SK-N-SH (cell line): Measurements from ENCODE around the gene AGPAT3. TPM values are rescaled to one million over a fixed set of nuclear protein-coding genes. Genes with fewer than 3 reads are reported as not detected.

Experiments used
- CTCF ChIA-PET: fragments of 300-600, 350-600 bp; formaldehyde crosslinking; extraction: SDS; loops from one replicate; lab custom pipeline; 2021; lab: Yijun Ruan, JAX
- POLR2A ChIA-PET: fragments of 350-600 bp; sonication (Branson Sonifier 250); formaldehyde crosslinking; extraction: SDS; loops from one replicate; lab custom pipeline; 2020; ENCODE audit warnings: antibody characterized with exemption, inconsistent platforms; lab: Yijun Ruan, JAX
- DNase-seq: peaks from one replicate; pipeline ENCODE4 v3.0.0; 2012
- H2AFZ ChIP-seq: fragments of 200-600 bp; sonication (generic); 2 replicates; pipeline ENCODE4 v1.8.1; 2016; ENCODE audit warnings: antibody characterized with exemption, mild to moderate bottlenecking, low read depth
- H3F3A ChIP-seq: fragments of 200-600 bp; sonication (generic); replicated peaks from 2 replicates; pipeline ENCODE3; 2016; ENCODE audit warnings: antibody characterized with exemption, mild to moderate bottlenecking; ENCODE audit not compliant: insufficient read depth
- H3K27ac ChIP-seq, 2 experiments: fragments of 200-500 bp in 1 of 2; fragments of 200-600 bp in 1 of 2; sonication (Bioruptor generic) in 1 of 2; sonication (generic), shearing (Covaris generic) in 1 of 2; 2 replicates each; pipeline versions ENCODE4 v1.5.1 to v1.6.1; 2014 to 2016; ENCODE audit warnings: low read depth in 2 of 2, inconsistent platforms in 1 of 2, low read length in 1 of 2, mild to moderate bottlenecking in 1 of 2, mixed read lengths in 1 of 2
- H3K27me3 ChIP-seq: fragments of 200-600 bp; sonication (generic), shearing (Covaris generic); 2 replicates; pipeline ENCODE4 v1.6.1; 2016; ENCODE audit warnings: mixed run types; ENCODE audit not compliant: insufficient read depth
- H3K36me3 ChIP-seq, 2 experiments: fragments of 200-500 bp in 1 of 2; fragments of 200-600 bp in 1 of 2; sonication (Bioruptor generic) in 1 of 2; sonication (generic) in 1 of 2; replicated peaks in 1 of 2; 2 replicates each; pipeline versions ENCODE3 to v1.5.1; 2014 to 2016; ENCODE audit warnings: low read length in 1 of 2, mild to moderate bottlenecking in 1 of 2; ENCODE audit not compliant: insufficient read depth in 2 of 2, control insufficient read depth in 1 of 2
- H3K4me1 ChIP-seq, 2 experiments: fragments of 200-500 bp in 1 of 2; fragments of 200-600 bp in 1 of 2; sonication (Bioruptor generic) in 1 of 2; sonication (generic), shearing (Covaris generic) in 1 of 2; 2 replicates each; pipeline versions ENCODE4 v1.5.1 to v1.6.1; 2014 to 2016; ENCODE audit warnings: low read depth in 1 of 2, low read length in 1 of 2, mixed run types in 1 of 2; ENCODE audit not compliant: insufficient read depth in 2 of 2, control insufficient read depth in 1 of 2
- H3K4me2 ChIP-seq: fragments of 200-600 bp; sonication (generic), shearing (Covaris generic); 2 replicates; pipeline ENCODE4 v1.6.1; 2017; ENCODE audit warnings: mixed run types
- H3K4me3 ChIP-seq, 2 experiments: fragments of 200-500 bp in 1 of 2; fragments of 200-600 bp in 1 of 2; sonication (Bioruptor generic) in 1 of 2; sonication (generic), shearing (Covaris generic) in 1 of 2; 2 replicates each; pipeline versions ENCODE4 v1.5.1 to v1.8.1; 2014 to 2016; ENCODE audit warnings: low read depth in 2 of 2, inconsistent platforms in 1 of 2, low read length in 1 of 2, mild to moderate bottlenecking in 1 of 2, mixed read lengths in 1 of 2, moderate library complexity in 1 of 2
- H3K79me2 ChIP-seq: fragments of 200-600 bp; sonication (generic); 2 replicates; pipeline ENCODE4 v1.8.1; 2017; ENCODE audit warnings: mild to moderate bottlenecking; ENCODE audit not compliant: insufficient read depth
- H3K9ac ChIP-seq: fragments of 200-600 bp; sonication (generic); 2 replicates; pipeline ENCODE4 v1.6.1; 2017; ENCODE audit warnings: mixed run types
- H3K9me2 ChIP-seq: fragments of 200-600 bp; sonication (generic); 2 replicates; pipeline ENCODE4 v1.6.1; 2017; ENCODE audit warnings: mixed run types
- H3K9me3 ChIP-seq: fragments of 200-600 bp; sonication (generic); 2 replicates; pipeline ENCODE4 v1.6.1; 2017; ENCODE audit warnings: mixed run types, mild to moderate bottlenecking, moderate library complexity
- H4K20me1 ChIP-seq: fragments of 200-600 bp; sonication (generic); 2 replicates; pipeline ENCODE4 v1.6.1; 2017; ENCODE audit warnings: mild to moderate bottlenecking, mixed run types; ENCODE audit not compliant: insufficient read depth
- CTCF ChIP-seq: fragments of 200-600 bp; sonication (generic); IDR thresholded peaks from 2 replicates; pipeline ENCODE4 v1.6.1; 2017; ENCODE audit warnings: antibody characterized with exemption, mild to moderate bottlenecking, moderate library complexity
- FOSL2 ChIP-seq: IDR thresholded peaks from 2 replicates; pipeline ENCODE4 v1.4.0; 2012; ENCODE audit warnings: low read depth, mild to moderate bottlenecking, moderate library complexity, borderline replicate concordance
- NFIC ChIP-seq: IDR thresholded peaks from 2 replicates; pipeline ENCODE4 v1.4.0; 2012; ENCODE audit warnings: borderline replicate concordance
- NRF1 ChIP-seq: IDR thresholded peaks from 2 replicates; pipeline ENCODE4 v1.6.1; 2012; ENCODE audit warnings: low read depth, mild to moderate bottlenecking, low read length
- TEAD4 ChIP-seq: IDR thresholded peaks from 2 replicates; pipeline ENCODE4 v1.4.0; 2012; ENCODE audit warnings: mild to moderate bottlenecking, borderline replicate concordance; ENCODE audit not compliant: insufficient read depth
- WGBS: methylation state at CpG from one replicate; pipeline ENCODE4 v1.1.6; 2017; ENCODE audit warnings: low lambda C conversion rate; 5-methylcytosine and 5-hydroxymethylcytosine counted together
- polyA plus RNA-seq, 3 experiments: library from polyadenylated mRNA; depleted of rRNA; stranded (reverse); fragments of >200 nt; gene quantifications; 2 replicates each; pipeline ENCODE4 v1.2.3, GENCODE V29; 2012

AGPAT3 gene
- polyA plus RNA-seq, 1 of the 3 experiments (the other 2 are of a cell fraction): 35.3 TPM

DNA sequence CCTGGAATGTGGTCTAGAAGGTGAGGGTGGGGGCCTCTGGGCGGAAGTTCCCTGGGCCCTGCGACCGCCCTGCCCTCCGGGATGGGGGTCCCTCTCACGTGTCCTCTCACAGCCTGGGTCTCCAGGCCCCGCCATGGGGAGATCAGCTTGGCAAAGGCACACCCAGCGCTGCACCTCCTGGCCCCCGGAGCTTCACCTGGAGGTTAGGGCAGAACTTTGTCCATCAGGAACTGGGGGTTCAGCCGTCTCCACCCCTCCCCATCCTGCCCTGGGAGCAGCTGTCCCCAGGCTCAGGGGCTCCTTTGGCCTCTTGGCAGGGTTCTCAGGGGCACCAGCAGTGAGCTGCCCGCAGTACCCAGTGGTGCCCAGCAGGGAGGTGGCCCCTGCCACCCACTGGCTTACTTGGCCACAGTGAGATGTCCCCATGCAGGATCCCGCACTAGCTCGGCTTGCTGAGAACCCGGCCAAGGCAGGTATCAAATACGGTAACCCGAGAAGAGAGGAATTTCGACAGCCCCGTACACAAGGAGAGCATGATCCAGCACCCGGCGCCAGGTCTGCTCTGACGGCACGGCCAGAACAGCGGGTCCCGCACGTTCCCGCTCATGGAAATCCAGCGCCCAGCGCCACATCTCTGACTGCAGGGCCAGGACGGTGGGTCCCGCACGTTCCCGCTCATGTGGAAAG, 38.9 kb upstream of the AGPAT3 start:
- H2AFZ ChIP-seq: no peak overlapping the region
- POLR2A ChIA-PET: interaction anchor here (0.6 kb wide), 1 partner anchor 138 kb away, joined by 3 read pairs; no protein-coding TSS in a partner anchor
- no peaks in the 10 kb centered on the region for H3K36me3 ChIP-seq

GRCh38 chr21:43826623-43826974, 38.4 kb upstream of the AGPAT3 start:
- no peaks in the 10 kb centered on the region for H4K20me1 ChIP-seq
- H3K27ac ChIP-seq: peak overlapping the region in 1 of 2 experiments; percentile 58; a peak in 2 of 4 replicates
- TF ChIP-seq NRF1: no peak
- TF ChIP-seq, all 33 proteins: peak for 0
- Histone ChIP-seq H2AFZ (0 out of 2 replicates have a peak overlapping the region, but pooled peaks have one; percentile 56), H3K27me3 (no peaks in the 10 kb centered on the region; the same call in 1 of the 2 replicates), H3F3A (no peaks in the 10 kb centered on the region), H3K79me2 (no peaks in the 10 kb centered on the region), H3K9me2 (no peaks in the 10 kb centered on the region), H3K4me2 (no peak overlapping the region), H3K36me3 (no peaks in the 10 kb centered on the region), H3K4me3 (no peak overlapping the region), H3K4me1 (peaks cover 0 to 5% of the 10 kb centered on the region in 2 experiments; a peak in 2 of 4 replicates), H3K9me3 (no peaks in the 10 kb centered on the region), H3K9ac (peak overlapping the region; percentile 40; the same call in 1 of the 2 replicates)
- DNase-seq: peak; percentile 14
- 89% methylated on average over 6 of the region's 8 CpGs for WGBS
- CTCF ChIA-PET: interaction anchor here (0.9 to 1.7 kb wide), 5 partner anchors 9 to 16 kb away, joined by 3 to 6 read pairs (median 4); no protein-coding TSS in a partner anchor
- POLR2A ChIA-PET: no interaction called here

More for the DNA sequence above, 38.9 kb upstream of the AGPAT3 start:
- no peaks in the 10 kb centered on the region for H4K20me1 ChIP-seq
- H3K4me1 ChIP-seq: peaks cover 0 to 5% of the 10 kb centered on the region in 2 experiments; a peak in 2 of 4 replicates
- H3K79me2 ChIP-seq: no peaks in the 10 kb centered on the region
- H3K4me3 ChIP-seq: no peak overlapping the region
- H3K9ac ChIP-seq: no peak overlapping the region
- H3K9me3 ChIP-seq: no peaks in the 10 kb centered on the region
- no peak overlapping the region; a peak in 1 of 4 replicates for H3K27ac ChIP-seq
- H3K9me2 ChIP-seq: no peaks in the 10 kb centered on the region
- TF ChIP-seq NRF1 (no peak), CTCF (peak; percentile 34)
- no peak overlapping the region for H3K4me2 ChIP-seq
- H3K27me3 ChIP-seq: no peaks in the 10 kb centered on the region; the same call in 1 of the 2 replicates
- no peaks in the 10 kb centered on the region for H3F3A ChIP-seq
- DNase-seq: peak; percentile 49
- 90% methylated on average over 23 of the region's 31 CpGs for WGBS
- CTCF ChIA-PET: interaction anchor here (0.9 to 1.7 kb wide), 9 partner anchors 9 to 167 kb away, joined by 3 to 6 read pairs (median 4); no protein-coding TSS in a partner anchor

DNA sequence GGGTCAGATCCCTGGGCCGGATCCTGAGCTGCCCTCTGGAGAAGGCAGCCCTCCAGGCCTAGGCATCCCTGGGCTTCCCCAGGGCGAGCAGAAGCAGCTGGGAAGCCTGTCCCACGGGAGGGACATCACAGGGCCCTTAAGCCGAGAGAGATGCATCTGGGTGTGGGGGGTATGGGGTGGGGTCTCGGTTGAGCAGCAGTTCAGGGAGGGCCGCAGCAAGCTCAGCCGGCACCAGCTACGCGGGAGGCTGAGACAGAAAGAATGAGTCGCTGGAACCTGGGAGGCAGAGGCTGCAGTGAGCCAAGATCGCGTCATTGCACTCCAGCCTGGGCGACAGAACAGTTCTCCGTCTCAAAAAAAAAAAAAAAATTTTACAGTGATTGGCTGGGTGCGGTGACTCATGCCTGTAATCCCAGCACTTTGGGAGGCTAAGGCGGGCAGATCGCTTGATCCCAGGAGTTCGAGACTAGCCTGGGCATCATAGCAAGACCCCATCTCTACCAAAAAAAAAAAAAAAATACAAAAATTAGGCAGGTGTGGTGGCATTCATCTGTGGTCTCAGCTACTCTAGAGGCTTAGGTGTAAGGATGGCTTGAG, 37.9 kb upstream of the AGPAT3 start:
- Histone ChIP-seq H3K4me2 (no peak overlapping the region), H3K4me3 (no peak overlapping the region), H3F3A (no peaks in the 10 kb centered on the region), H3K27me3 (no peaks in the 10 kb centered on the region; the same call in 1 of the 2 replicates), H3K79me2 (no peaks in the 10 kb centered on the region), H3K9me2 (no peaks in the 10 kb centered on the region), H2AFZ (0 out of 2 replicates have a peak overlapping the region, but pooled peaks have one; percentile 56), H3K9me3 (no peaks in the 10 kb centered on the region), H3K4me1 (peaks cover 0 to 5% of the 10 kb centered on the region in 2 experiments; a peak in 2 of 4 replicates), H3K27ac (peak overlapping the region in 1 of 2 experiments; percentile 58; a peak in 2 of 4 replicates), H3K9ac (peak overlapping the region; percentile 40; the same call in 1 of the 2 replicates), H3K36me3 (no peaks in the 10 kb centered on the region), H4K20me1 (no peaks in the 10 kb centered on the region)
- CTCF ChIA-PET: interaction anchor here (1.1 to 1.7 kb wide), 4 partner anchors 10 to 17 kb away, joined by 4 to 6 read pairs (median 4); no protein-coding TSS in a partner anchor
- 35% methylated on average over 17 of the region's 18 CpGs for WGBS
- POLR2A ChIA-PET: no interaction called here
- TF ChIP-seq FOSL2 (peak; percentile 45), NFIC (no peak), TEAD4 (no peak)
- no peak for DNase-seq
